LNCAP (cell line): ENCODE measurements around the gene TLR10.

ENCODE experiments used
- TF ChIP-seq, protein P1 (sequence below): fragments of 450-650 bp; IDR thresholded peaks from 2 replicates; pipeline ENCODE4 v1.5.1; 2017; ENCODE audit warnings: mild to moderate bottlenecking

The TLR10 gene

GRCh38 chr4:38820329-38821061 lies 37.7 kb upstream of the TLR10 start:
- TF ChIP-seq, protein P1, sequence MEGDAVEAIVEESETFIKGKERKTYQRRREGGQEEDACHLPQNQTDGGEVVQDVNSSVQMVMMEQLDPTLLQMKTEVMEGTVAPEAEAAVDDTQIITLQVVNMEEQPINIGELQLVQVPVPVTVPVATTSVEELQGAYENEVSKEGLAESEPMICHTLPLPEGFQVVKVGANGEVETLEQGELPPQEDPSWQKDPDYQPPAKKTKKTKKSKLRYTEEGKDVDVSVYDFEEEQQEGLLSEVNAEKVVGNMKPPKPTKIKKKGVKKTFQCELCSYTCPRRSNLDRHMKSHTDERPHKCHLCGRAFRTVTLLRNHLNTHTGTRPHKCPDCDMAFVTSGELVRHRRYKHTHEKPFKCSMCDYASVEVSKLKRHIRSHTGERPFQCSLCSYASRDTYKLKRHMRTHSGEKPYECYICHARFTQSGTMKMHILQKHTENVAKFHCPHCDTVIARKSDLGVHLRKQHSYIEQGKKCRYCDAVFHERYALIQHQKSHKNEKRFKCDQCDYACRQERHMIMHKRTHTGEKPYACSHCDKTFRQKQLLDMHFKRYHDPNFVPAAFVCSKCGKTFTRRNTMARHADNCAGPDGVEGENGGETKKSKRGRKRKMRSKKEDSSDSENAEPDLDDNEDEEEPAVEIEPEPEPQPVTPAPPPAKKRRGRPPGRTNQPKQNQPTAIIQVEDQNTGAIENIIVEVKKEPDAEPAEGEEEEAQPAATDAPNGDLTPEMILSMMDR, result no peak

DNA sequence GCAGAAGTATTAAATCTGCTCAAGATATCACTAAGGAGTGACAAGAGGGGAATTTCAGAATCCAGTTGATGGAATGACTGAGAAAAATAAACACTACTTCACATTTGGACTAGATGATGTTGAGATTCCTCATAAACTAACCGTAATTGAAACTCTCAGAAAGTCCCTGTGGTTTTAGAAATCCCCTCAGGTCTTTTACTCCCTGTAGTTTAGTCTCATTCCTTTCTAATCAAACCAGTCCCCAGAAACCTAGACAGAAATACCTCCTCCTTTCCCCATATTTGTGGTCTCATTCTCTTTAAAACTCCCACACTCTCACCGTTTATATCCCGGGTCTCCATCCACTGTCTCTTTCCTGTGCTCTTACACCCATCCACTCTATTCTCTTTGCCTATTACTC lies 36.8 kb upstream of the TLR10 start:
- TF ChIP-seq, protein P1, result no peak

GRCh38 chr4:38818441-38818976 lies 35.7 kb upstream of the TLR10 start:
- TF ChIP-seq, protein P1, result no peak

DNA sequence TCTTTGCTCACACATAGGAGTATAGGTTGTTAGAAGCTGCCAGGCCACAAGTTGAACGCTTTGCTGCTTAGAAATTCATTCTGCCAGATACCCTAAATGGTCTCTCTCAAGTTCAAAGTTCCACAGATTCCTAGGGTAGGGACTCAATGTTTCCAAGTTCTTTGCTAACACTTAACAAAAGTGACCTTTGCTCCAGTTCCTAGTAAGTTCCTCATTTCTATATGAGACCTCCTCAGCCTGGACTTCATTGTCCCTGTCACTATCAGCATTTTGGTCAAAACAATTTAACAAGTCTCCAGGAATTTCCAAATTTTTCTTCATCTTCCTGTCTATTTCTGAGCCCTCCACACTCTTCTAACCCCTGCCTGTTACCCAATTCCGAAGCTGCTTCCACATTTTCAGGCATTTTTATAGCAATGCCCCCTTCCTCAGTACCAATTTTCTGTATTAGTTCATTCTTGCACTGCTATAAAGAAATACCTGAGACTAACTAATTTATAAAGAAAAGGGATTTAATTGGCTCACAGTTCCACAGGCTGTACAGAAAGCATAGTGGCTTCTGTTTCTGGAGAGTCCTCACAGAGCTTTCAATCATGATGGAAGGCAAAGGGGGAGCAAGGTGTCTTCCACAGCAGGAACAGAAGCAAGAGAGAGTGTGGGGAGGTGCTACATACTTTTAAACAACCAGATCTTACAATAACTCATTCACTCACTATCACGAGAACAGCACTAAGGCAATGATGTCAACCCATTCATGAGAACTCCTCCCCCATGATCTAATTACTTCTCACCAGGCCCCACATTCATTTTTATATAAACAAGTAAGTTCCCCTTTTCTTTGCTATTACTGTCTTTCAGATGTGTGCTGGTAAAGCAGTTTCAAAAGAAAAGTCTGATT lies 33.3 kb upstream of the TLR10 start:
- TF ChIP-seq, protein P1, result no peak

DNA sequence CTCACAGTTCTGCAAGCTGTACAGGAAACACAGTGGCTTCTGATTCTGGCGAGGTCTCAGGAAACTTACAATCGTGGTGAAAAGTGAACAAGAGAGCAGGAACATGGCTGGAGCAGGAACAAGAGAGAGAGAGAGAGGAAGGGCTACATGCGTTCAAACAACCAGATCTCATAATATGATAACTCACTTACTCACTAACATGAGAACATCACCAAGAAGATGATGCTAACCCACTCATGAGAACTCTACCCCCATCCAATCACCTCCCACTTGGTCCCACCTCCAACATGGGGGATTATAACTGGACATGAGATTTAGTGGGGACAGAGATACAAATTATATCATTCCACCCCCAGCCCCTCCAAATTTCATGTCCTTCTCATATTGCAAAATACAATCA lies 31.6 kb upstream of the TLR10 start:
- TF ChIP-seq, protein P1, result no peak

DNA sequence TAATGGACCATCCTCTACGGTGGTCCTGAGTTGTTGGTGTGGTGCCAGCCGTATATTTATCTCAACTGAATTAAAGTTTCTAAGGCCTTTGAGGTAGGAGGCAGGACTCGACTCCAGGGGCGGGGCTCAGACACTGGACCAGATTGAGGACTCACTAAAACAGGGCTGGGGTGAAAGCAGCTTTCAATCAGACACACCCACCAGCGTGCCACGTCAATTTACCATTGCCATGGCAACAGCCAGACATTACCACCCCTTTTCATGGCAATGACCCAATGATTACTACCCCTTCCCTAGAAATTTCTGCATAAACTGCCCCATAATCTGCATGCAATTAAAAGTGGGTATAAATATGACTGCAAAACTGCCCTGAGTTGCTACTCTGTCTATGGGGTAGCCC lies 28.5 kb upstream of the TLR10 start:
- TF ChIP-seq, protein P1, result no peak

DNA sequence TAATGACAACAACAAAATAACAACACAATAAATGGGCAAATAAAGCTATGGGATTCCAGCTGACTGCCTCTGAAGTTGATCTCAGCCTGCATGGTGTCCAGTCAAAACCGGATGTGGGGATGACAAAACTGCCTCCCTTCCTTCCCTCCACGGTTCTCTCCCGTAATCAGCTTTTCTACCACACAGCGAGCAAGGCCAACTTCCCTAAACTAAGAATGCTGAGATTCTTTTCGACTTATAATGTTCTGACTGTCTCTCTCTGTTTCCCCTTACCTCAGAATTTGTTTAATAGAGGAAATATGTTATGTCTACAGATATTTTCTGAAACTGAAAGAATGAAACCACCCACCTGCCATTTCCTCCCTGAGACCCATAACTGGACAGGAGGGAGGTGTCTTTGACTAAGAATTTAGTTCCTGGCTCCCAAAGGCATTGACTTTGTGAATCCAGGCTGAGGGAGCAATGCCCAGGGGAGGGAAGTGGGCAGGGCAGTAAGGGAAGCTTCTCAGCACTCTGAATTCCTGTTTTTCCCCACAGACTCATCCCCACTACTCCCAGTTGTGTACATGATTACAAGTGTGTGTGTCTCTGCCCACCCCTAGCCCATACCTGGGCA lies 22.8 kb upstream of the TLR10 start:
- TF ChIP-seq, protein P1, result no peak
